Uterus (tissue), 4 donors: ENCODE data around the gene RUVBL2. TPM values are rescaled to one million over a fixed set of nuclear protein-coding genes. Genes with fewer than 3 reads are reported as not detected.

Experiments
- DNase-seq, 2 donors: peaks; one replicate each; pipeline ENCODE4 v3.0.0-alpha.2; 2019 to 2020
- H3K27ac ChIP-seq, 2 donors: fragments of 200-600 bp; sonication (generic); 1 replicate in 1 of 2; 2 replicates in 1 of 2; pipeline ENCODE4 v1.5.1; 2016 to 2018
- H3K27me3 ChIP-seq, 2 donors: fragments of 200-600 bp; sonication (generic); one replicate each; pipeline ENCODE4 v1.5.1; 2018 to 2019; ENCODE audit warnings: control low read depth in 1 of 2
- H3K36me3 ChIP-seq, 2 donors: fragments of 200-600 bp; sonication (generic); one replicate each; pipeline ENCODE4 v1.5.1; 2019; ENCODE audit warnings: control low read depth in 1 of 2
- H3K4me1 ChIP-seq, 2 donors: fragments of 200-600 bp; sonication (generic); one replicate each; pipeline ENCODE4 v1.5.1; 2018 to 2019; ENCODE audit warnings: control low read depth in 1 of 2
- H3K4me3 ChIP-seq, 2 donors: fragments of 200-600 bp; sonication (generic); 1 replicate in 1 of 2; 2 replicates in 1 of 2; pipeline ENCODE4 v1.5.1; 2018 to 2019; ENCODE audit warnings: mild to moderate bottlenecking in 1 of 2
- H3K9me3 ChIP-seq, 2 donors: fragments of 200-600 bp; sonication (generic); one replicate each; pipeline ENCODE4 v1.5.1; 2019; ENCODE audit warnings: control low read depth in 1 of 2
- POLR2A ChIP-seq, 2 donors: fragments of 450-650 bp; IDR thresholded peaks; one replicate each; pipeline ENCODE4 v1.6.1; 2016; ENCODE audit warnings: antibody characterized with exemption in 2 of 2, mild to moderate bottlenecking in 1 of 2, moderate library complexity in 1 of 2
- intact Hi-C: fragments of 100-400 bp; cut with DNase I; formaldehyde crosslinking; loops from one replicate; pipeline ENCODE4 v1.15.1; 2023; ENCODE audit warnings: low total_unique reads
- total RNA-seq, 4 donors: library from RNA; depleted of rRNA in 3 of 4; stranded (reverse); fragments of >200 nt in 3 of 4; gene quantifications; one replicate each; pipeline versions ENCODE4 v1.1.0 to v1.2.4, GENCODE V29; 2014 to 2023
- TF ChIP-seq, protein P1 (sequence below), 4 experiments: fragments of 200-600 bp in 2 of 4; fragments of 450-650 bp in 2 of 4; sonication (generic) in 2 of 4; IDR thresholded peaks; one replicate each; pipeline ENCODE4 v1.5.1; 2016 to 2019; ENCODE audit warnings: antibody characterized with exemption in 4 of 4, mild to moderate bottlenecking in 2 of 4, moderate library complexity in 1 of 4
- donor health status: DM: yes; HTN: yes; CAD: no.

Gene RUVBL2
- 100 to 1,000 TPM in 1 of 4 donors, 10 to 100 TPM in 3; 51.9 to 109 (median 77.7) TPM for total RNA-seq

DNA sequence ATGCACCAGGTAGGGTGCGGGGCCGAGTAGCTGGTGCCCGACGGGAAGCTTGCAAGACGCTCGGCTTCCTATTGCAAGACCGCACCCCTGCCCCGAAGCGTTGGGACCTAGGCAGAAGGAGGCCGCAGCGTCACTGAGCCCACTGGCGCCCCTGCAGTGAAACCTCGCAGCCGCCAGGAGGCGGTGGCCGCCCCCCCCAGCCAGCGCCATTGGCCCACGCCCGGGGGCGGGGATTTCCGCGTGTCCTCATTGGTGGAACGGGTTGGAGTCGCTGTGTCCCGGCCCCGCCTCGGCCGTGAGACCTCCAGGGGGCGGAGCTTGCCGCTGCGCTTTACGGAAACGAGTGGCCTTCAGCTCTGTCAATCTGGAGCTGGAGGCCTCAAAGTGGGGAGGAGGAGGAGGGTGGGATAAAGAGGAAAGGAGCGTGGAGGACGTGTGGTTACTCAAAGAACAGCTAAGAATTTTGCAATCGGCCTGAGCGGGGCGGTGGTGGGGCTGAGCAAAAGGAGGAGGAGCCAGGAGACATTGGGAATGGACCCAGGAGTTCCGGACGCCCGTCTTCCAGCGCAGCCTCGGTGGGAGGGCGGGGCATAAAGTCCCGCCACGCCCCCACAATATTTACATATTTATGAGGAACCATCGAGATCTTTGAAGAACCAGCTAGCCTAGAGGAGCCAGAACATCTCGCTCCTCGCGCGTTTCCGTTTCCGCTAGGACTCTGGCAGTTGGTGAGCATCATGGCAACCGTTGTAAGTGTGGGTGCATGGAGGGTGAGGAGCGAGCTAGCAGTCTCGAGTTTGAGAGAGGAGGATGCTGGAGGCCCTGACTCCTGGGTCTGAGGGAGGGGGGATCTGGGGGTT is at the start of gene RUVBL2, which contains the start of gene GYS1:
RUVBL2 (plus strand) TSS at position 713 of the 860 bp plus-strand sequence; CDS start at position 738, 25 bp downstream.
GYS1 (minus strand) TSS at position 135 of the 860 bp plus-strand sequence. CDS start 197 bp downstream, outside the sequence.
- TF ChIP-seq POLR2A (IDR thresholded peaks at IDR 0.05), result peak; percentile 93
- TF ChIP-seq, protein P1, sequence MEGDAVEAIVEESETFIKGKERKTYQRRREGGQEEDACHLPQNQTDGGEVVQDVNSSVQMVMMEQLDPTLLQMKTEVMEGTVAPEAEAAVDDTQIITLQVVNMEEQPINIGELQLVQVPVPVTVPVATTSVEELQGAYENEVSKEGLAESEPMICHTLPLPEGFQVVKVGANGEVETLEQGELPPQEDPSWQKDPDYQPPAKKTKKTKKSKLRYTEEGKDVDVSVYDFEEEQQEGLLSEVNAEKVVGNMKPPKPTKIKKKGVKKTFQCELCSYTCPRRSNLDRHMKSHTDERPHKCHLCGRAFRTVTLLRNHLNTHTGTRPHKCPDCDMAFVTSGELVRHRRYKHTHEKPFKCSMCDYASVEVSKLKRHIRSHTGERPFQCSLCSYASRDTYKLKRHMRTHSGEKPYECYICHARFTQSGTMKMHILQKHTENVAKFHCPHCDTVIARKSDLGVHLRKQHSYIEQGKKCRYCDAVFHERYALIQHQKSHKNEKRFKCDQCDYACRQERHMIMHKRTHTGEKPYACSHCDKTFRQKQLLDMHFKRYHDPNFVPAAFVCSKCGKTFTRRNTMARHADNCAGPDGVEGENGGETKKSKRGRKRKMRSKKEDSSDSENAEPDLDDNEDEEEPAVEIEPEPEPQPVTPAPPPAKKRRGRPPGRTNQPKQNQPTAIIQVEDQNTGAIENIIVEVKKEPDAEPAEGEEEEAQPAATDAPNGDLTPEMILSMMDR (IDR thresholded peaks at IDR 0.05), result peak; percentile 90 to 99 (median 98)
- DNase-seq, result peak; percentile 99
- Histone ChIP-seq H3K4me1 (peaks cover 6 to 24% of the 10 kb centered on the region in 2 donors), H3K27ac (peak within 1 kb of the TSS; percentile 93 to 97), H3K27me3 (no peaks in the 10 kb centered on the region), H3K36me3 (no peaks in the 10 kb centered on the region), H3K4me3 (peak within 1 kb of the TSS; percentile 77 to 95), H3K9me3 (no peaks in the 10 kb centered on the region)
- intact Hi-C loops, result no loop called here

DNA sequence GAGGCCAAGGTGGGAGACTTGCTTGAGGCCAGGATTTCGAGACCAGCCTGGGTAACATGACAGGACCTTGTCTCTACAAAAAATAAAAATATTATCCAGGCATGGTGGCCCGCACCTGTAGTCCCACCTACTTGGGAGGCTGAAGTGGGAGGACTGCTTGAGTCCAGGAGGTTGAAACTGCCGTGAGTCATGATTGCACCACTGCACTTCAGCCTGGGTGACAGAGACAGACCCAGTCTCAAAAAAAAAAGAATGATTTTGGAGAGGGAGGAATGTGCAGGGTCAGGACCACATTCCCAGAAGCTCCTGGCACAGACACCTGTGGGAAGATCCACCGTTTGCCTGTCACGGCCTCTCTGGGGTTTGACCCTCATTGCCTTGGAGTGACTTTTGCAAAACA is 48.3 kb upstream of the RUVBL2 start:
- Histone ChIP-seq H3K36me3 (no peaks in the 10 kb centered on the region), H3K27me3 (no peaks in the 10 kb centered on the region), H3K4me3 (no peak overlapping the region), H3K27ac (no peak overlapping the region), H3K9me3 (no peaks in the 10 kb centered on the region), H3K4me1 (no peaks in the 10 kb centered on the region)
- intact Hi-C loops, result no loop called here
- TF ChIP-seq, protein P1 (IDR thresholded peaks at IDR 0.05), result no peak
- no peak for TF ChIP-seq POLR2A (IDR thresholded peaks at IDR 0.05)
- no peak for DNase-seq

DNA sequence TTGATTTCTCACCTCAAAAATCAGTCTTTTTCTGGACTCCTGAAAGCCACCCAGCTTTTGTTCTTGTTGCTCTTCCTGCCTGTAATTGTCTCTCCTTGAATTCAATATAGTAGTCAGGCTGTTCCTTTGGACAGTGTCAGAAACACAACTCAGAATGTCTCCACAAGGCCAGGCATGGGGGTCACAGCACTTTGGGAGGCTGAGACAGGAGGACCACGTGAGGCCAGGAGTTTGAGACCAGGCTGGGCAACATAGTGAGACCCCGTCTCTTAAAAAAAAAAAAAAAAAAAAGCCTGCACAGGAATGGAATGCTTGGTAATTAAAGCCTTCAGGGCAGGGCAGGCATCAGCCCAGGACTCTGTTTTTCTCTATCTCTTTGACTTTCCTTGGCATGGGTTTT is 47.9 kb upstream of the RUVBL2 start:
- no peaks in the 10 kb centered on the region for H3K4me1 ChIP-seq
- no peak for TF ChIP-seq POLR2A (IDR thresholded peaks at IDR 0.05)
- TF ChIP-seq, protein P1 (IDR thresholded peaks at IDR 0.05), result no peak
- intact Hi-C loops, result no loop called here
- H3K9me3 ChIP-seq, result no peaks in the 10 kb centered on the region
- no peaks in the 10 kb centered on the region for H3K27me3 ChIP-seq
- no peak overlapping the region for H3K27ac ChIP-seq
- no peaks in the 10 kb centered on the region for H3K36me3 ChIP-seq
- H3K4me3 ChIP-seq, result no peak overlapping the region
- DNase-seq, result no peak

DNA sequence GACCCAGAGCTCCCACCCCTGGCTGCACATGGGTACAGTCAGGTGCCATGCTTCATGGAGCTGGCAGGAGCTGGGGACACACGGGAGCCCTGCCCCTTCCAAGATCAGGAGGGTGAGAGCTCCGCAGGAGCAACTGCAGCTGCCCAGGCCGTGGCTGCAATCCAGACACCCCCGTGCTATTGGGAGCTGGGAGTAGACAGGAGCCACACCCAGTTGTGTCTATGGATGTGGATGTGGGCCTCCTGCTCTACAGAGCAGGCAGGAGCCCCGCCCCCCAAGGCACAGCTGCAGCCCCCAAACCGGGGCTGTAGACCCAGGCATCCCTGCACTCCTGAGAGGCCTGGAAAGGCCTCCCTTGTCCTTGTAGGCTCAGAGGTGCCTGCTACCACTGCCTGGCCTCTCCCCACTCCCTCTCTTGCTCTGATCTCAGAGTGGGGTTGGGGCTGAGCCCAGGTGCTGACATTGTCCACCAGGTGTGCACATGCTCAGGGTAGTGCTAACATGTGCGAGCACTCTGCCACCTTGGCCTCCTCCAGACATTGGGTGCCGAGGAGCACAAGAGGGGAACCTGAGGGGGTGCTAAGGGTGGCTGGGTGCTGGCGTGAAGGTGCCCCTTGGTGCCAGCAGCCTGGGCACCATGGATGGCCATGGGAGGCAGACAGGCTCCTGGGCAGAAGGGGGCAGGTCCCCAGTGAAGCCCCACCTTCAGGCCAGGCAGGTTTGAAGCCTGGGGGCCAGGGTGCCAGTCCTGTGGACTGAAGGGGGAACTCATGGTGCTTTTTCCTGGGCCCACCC is 47.0 kb upstream of the RUVBL2 start:
- no peak for DNase-seq
- TF ChIP-seq, protein P1 (IDR thresholded peaks at IDR 0.05), result no peak
- no peak for TF ChIP-seq POLR2A (IDR thresholded peaks at IDR 0.05)
- Histone ChIP-seq H3K36me3 (no peaks in the 10 kb centered on the region), H3K4me3 (no peak overlapping the region), H3K27ac (no peak overlapping the region), H3K4me1 (no peaks in the 10 kb centered on the region), H3K9me3 (no peaks in the 10 kb centered on the region), H3K27me3 (no peaks in the 10 kb centered on the region)
- intact Hi-C loops, result no loop called here

DNA sequence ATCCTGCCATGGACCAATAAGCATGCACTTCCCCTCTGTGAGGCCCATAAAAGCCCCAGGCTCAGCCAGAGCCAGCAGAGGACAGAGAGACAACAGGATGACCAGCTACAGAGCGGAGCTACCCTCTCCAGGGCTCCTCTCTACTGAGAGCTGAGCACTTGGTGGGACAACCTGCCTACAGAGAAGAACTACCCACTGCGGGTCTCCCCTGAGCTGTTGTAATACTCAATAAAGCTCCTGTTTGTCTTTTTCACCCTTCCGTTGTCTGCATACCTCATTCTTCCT is 46.5 kb upstream of the RUVBL2 start:
- Histone ChIP-seq H3K4me1 (no peaks in the 10 kb centered on the region), H3K27me3 (no peaks in the 10 kb centered on the region), H3K36me3 (no peaks in the 10 kb centered on the region), H3K27ac (no peak overlapping the region), H3K4me3 (no peak overlapping the region), H3K9me3 (no peaks in the 10 kb centered on the region)
- no peak for DNase-seq
- TF ChIP-seq POLR2A (IDR thresholded peaks at IDR 0.05), result no peak
- TF ChIP-seq, protein P1 (IDR thresholded peaks at IDR 0.05), result no peak
- intact Hi-C loops, result no loop called here
